ENCODE data around the gene SETD7. TPM values are rescaled to one million over a fixed set of nuclear protein-coding genes. Genes with fewer than 3 reads are reported as not detected.
A peak's percentile ranks its signal among the peaks of the same experiment; 100 is the strongest.

SETD7 gene
- total and polyA plus RNA-seq, 12 donors = 7.4 to 49.1 (median 41.5) TPM

DNA sequence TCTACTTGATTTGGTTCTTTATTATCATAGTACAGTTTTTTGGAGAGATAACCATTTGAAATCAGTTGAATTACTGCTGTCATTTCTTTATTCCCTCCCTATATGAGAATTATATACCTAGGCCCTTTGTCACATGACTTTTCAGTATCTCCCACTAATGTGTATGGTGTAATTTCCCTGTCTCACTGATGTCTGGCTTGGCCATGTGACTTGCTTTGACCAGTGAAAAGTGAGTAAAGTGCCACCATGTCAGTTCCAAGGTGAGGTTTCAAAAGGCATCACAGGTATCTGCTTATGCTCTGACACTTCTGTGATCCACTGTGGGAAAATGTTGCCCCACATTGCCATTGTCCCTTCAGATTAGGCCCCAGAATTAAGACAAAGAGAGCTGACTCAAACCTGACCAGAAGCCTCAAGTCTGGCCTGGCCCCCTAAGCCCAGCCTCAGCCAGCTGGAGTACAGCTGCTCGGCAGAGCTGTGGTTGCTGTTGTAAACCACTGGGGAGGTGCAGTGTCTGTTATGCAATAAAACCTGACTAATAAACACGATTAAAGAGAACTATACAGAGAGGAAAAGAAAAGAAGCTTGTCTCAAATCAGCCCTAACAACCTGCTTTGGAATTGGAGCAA lies 27.5 kb downstream of the SETD7 start:
- H3K4me3 ChIP-seq = no peak overlapping the region
- no peaks in the 10 kb centered on the region for H3K27me3 ChIP-seq
- WGBS, 4 donors = 34 to 56% (median 38%) methylated on average over 2 of the region's 2 CpGs
- DNase-seq = peak in 1 of 7 donors; percentile 47
- H3K36me3 ChIP-seq (replicated peaks in 1 of 2) = peaks cover 0 to 24% of the 10 kb centered on the region in 2 donors
- H3K9me3 ChIP-seq (replicated peaks in 1 of 3) = no peaks in the 10 kb centered on the region
- TF ChIP-seq, protein P1, sequence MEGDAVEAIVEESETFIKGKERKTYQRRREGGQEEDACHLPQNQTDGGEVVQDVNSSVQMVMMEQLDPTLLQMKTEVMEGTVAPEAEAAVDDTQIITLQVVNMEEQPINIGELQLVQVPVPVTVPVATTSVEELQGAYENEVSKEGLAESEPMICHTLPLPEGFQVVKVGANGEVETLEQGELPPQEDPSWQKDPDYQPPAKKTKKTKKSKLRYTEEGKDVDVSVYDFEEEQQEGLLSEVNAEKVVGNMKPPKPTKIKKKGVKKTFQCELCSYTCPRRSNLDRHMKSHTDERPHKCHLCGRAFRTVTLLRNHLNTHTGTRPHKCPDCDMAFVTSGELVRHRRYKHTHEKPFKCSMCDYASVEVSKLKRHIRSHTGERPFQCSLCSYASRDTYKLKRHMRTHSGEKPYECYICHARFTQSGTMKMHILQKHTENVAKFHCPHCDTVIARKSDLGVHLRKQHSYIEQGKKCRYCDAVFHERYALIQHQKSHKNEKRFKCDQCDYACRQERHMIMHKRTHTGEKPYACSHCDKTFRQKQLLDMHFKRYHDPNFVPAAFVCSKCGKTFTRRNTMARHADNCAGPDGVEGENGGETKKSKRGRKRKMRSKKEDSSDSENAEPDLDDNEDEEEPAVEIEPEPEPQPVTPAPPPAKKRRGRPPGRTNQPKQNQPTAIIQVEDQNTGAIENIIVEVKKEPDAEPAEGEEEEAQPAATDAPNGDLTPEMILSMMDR (IDR thresholded peaks at IDR 0.05) = no peak
- no peak for TF ChIP-seq POLR2A (IDR thresholded peaks at IDR 0.05)
- H3K27ac ChIP-seq = no peak overlapping the region
- peaks cover 0 to 4% of the 10 kb centered on the region in 2 donors for H3K4me1 ChIP-seq (replicated peaks in 1 of 2)
- intact Hi-C loops (cut with DNase I) = no loop called here

DNA sequence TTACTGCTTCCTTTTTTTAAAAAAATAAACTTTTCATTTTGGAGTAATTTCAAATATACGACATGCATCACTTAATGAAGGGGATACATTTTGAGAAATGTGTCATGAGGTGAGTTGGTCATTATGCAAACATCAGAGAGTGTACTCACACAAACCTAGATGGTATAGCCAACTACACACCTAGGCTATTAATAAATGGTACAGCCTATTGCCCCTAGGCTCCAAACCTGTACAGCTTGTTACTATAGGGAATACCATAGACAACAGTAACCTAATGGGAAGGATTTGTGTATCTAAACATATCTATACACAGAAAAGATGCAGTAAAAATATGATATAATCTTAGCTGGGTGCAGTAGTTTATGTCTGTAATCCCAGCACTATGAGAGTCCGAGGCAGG lies 29.1 kb downstream of the SETD7 start:
- TF ChIP-seq, protein P1 (IDR thresholded peaks at IDR 0.05) = no peak
- no peak for TF ChIP-seq POLR2A (IDR thresholded peaks at IDR 0.05)
- H3K27me3 ChIP-seq = no peaks in the 10 kb centered on the region
- peaks cover 0 to 30% of the 10 kb centered on the region in 2 donors for H3K36me3 ChIP-seq (replicated peaks in 1 of 2)
- H3K4me1 ChIP-seq (replicated peaks in 1 of 2) = peaks cover 0 to 4% of the 10 kb centered on the region in 2 donors
- 94 to 96% (median 95%) methylated on average over 2 of the region's 2 CpGs for WGBS, 4 donors
- intact Hi-C loops (cut with DNase I) = no loop called here
- DNase-seq = no peak
- no peak overlapping the region for H3K27ac ChIP-seq
- no peaks in the 10 kb centered on the region for H3K9me3 ChIP-seq (replicated peaks in 1 of 3)
- H3K4me3 ChIP-seq = no peak overlapping the region

DNA sequence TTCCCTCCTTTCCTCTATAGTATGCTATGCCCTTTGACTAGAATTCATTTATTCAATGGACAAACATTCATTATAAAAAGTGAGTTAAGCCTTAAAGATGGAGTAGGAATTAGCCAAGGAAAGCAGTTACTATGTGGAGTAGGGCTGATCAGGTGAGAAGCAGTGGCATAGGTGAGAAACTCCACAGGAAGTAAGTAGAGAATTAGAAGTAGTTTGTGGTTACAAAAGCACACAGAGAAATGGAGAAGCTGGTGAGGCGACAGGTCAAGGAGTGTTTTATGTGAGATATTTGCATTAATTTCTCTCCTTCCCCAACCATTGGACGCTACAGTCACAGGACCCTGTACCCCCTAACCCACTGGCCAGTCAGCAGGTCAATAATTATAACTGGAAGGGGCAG lies 30.6 kb downstream of the SETD7 start:
- Histone ChIP-seq H3K4me1 (replicated peaks in 1 of 2) (peaks cover 0 to 4% of the 10 kb centered on the region in 2 donors), H3K9me3 (replicated peaks in 1 of 3) (no peaks in the 10 kb centered on the region), H3K27ac (no peak overlapping the region), H3K4me3 (no peak overlapping the region), H3K36me3 (replicated peaks in 1 of 2) (peaks cover 0 to 43% of the 10 kb centered on the region in 2 donors), H3K27me3 (no peaks in the 10 kb centered on the region)
- TF ChIP-seq, protein P1 (IDR thresholded peaks at IDR 0.05) = no peak
- TF ChIP-seq POLR2A (IDR thresholded peaks at IDR 0.05) = no peak
- WGBS, 4 donors = 41 to 50% (median 43%) methylated on average over 2 of the region's 2 CpGs
- no peak for DNase-seq
- intact Hi-C loops (cut with DNase I) = no loop called here

DNA sequence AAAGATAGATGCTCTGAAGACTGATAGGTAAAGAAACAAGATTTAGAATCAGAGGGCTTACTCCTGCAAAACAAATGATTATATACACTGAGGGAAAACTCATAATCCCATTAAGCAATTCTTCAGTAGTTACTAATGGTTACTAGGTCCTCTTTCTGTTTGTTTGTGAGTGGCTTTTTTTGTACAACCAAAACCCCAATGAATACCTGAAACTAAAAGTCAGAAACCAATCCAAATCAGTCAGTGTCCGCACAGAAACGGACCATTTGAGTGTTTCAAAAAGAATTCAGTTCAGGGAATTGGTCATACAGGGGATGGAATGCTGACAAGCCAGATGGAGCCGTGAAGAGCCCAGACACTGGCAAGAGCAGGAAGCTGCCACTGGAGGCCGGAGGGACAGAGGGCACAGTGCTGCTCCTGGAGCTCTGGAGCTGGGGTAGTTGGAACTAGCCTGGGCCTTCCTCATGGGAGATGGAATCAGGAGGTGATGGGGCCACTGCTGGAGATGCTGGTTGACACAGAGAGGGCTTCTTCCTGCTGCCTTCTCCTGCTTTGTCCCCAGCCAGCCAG lies 31.9 kb downstream of the SETD7 start:
- H3K36me3 ChIP-seq (replicated peaks in 1 of 2) = peaks cover 0 to 48% of the 10 kb centered on the region in 2 donors
- H3K27ac ChIP-seq = no peak overlapping the region
- intact Hi-C loops (cut with DNase I) = no loop called here
- H3K27me3 ChIP-seq = no peaks in the 10 kb centered on the region
- H3K4me1 ChIP-seq (replicated peaks in 1 of 2) = peaks cover 0 to 4% of the 10 kb centered on the region in 2 donors
- no peak for DNase-seq
- H3K4me3 ChIP-seq = no peak overlapping the region
- WGBS, 4 donors = 86 to 94% (median 90%) methylated on average over 4 of the region's 4 CpGs
- TF ChIP-seq, protein P1 (IDR thresholded peaks at IDR 0.05) = no peak
- TF ChIP-seq POLR2A (IDR thresholded peaks at IDR 0.05) = no peak
- no peaks in the 10 kb centered on the region for H3K9me3 ChIP-seq (replicated peaks in 1 of 3)
